ENCODE measurements around the gene NOG. TPM values are rescaled to one million over a fixed set of nuclear protein-coding genes. Genes with fewer than 3 reads are reported as not detected.

Gene NOG
- total RNA-seq, 2 experiments from 2014 or later = 2.4 to 2.6 TPM

GRCh38 chr17:56641373-56641772 lies 47.9 kb downstream of the NOG start:
- Mint-ChIP-seq H3K9me3 (no peaks in the 10 kb centered on the region), H3K27me3 (ENCODE audit: low read depth) (no peaks in the 10 kb centered on the region), H3K36me3 (ENCODE audit: low read depth) (no peaks in the 10 kb centered on the region), H3K4me3 (no peak overlapping the region), H3K4me1 (ENCODE audit: low read depth) (peaks cover 11% of the 10 kb centered on the region), H3K27ac (no peak overlapping the region)
- intact Hi-C loops (cut with micrococcal nuclease) = no loop called here
- CTCF ChIA-PET = interaction anchor here (1.0 to 2.5 kb wide), 3 partner anchors 11 to 75 kb away, joined by 3 to 9 read pairs (median 3); no protein-coding TSS in a partner anchor
- no peak for DNase-seq

- H3K9me3 Mint-ChIP-seq = no peaks in the 10 kb centered on the region
- no peak for DNase-seq
- H3K36me3 Mint-ChIP-seq (ENCODE audit: low read depth) = no peaks in the 10 kb centered on the region
- H3K27me3 Mint-ChIP-seq (ENCODE audit: low read depth) = no peaks in the 10 kb centered on the region
- no peak overlapping the region for H3K4me3 Mint-ChIP-seq
- intact Hi-C loops (cut with micrococcal nuclease) = no loop called here
- H3K4me1 Mint-ChIP-seq (ENCODE audit: low read depth) = peaks cover 11% of the 10 kb centered on the region
- H3K27ac Mint-ChIP-seq = no peak overlapping the region
- CTCF ChIA-PET = interaction anchor here (1.0 to 1.6 kb wide), 2 partner anchors 11 to 14 kb away, joined by 3 read pairs; no protein-coding TSS in a partner anchor
Measured at GRCh38 chr17:56641894-56642293, 48.4 kb downstream of the NOG start.

DNA sequence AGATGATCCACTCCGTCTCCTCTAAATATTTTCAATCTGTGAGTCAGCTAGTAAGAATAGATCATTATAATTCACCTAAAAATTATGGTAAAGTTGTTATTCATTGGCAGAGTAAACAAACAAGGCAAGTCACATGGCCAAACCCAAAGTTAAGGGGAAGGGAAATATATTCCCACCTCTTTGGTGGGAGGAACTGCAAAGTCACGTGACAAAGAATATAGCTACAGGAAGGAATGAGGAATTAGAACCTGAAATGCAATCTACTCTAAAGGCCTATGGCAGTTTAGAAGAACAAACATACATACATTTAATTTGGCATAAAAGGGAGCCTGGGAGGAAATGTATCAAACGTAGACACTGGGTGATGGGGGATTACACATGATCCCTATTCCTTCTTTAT lies 48.9 kb downstream of the NOG start:
- H3K27me3 Mint-ChIP-seq (ENCODE audit: low read depth) = no peaks in the 10 kb centered on the region
- no peaks in the 10 kb centered on the region for H3K9me3 Mint-ChIP-seq
- peaks cover 11% of the 10 kb centered on the region for H3K4me1 Mint-ChIP-seq (ENCODE audit: low read depth)
- H3K27ac Mint-ChIP-seq = no peak overlapping the region
- H3K36me3 Mint-ChIP-seq (ENCODE audit: low read depth) = no peaks in the 10 kb centered on the region
- CTCF ChIA-PET = interaction anchor here (1.0 to 1.6 kb wide), 2 partner anchors 12 to 15 kb away, joined by 3 read pairs; no protein-coding TSS in a partner anchor
- no peak overlapping the region for H3K4me3 Mint-ChIP-seq
- no peak for DNase-seq
- intact Hi-C loops (cut with micrococcal nuclease) = no loop called here

Other genes starting within 250 kb of the NOG start
- 1 to 10 TPM; 1.9 to 2.2 TPM for gene C17orf67, start 240.2 kb downstream of the NOG start, total RNA-seq
- 10 to 100 TPM; 18.1 to 18.4 TPM for gene DGKE, start 240.5 kb downstream of the NOG start, total RNA-seq

Data from activated naive CD4-positive, alpha-beta T cell treated with anti-CD3 and anti-CD28 coated beads for 36 hours (primary cell).